GM19240 (cell line): ENCODE results near the gene TMEM192.
"Not testable (repeated sequence)": the region's sequence is repeated elsewhere in the genome, so short reads cannot be mapped to it uniquely, and the experiment has no call there.

Experiments used
- DNase-seq: peaks from one replicate; pipeline ENCODE4 v3.0.0; 2011; ENCODE audit warnings: low spot score; ENCODE audit not compliant: insufficient read length

Gene TMEM192

GRCh38 chr4:165112368-165113121 lies at the start of gene TMEM192:
TSS of gene TMEM192 (minus strand) at chr4:165112860. CDS start at chr4:165112773, 87 bp downstream.
- peak; percentile 70 for DNase-seq

GRCh38 chr4:165158762-165159161 lies 46.1 kb upstream of the TMEM192 start:
- DNase-seq, result no peak

GRCh38 chr4:165156906-165157305 lies 44.2 kb upstream of the TMEM192 start:
- no peak for DNase-seq

- DNase-seq, result no peak
Measured at GRCh38 chr4:165154482-165154881, 41.8 kb upstream of the TMEM192 start.

- DNase-seq, result no peak
Measured at GRCh38 chr4:165152527-165152926, 39.9 kb upstream of the TMEM192 start.

GRCh38 chr4:165151734-165152133 lies 39.1 kb upstream of the TMEM192 start:
- no peak for DNase-seq

- no peak for DNase-seq
Measured at GRCh38 chr4:165150545-165150944, 37.9 kb upstream of the TMEM192 start.

- DNase-seq, result no peak
Measured at GRCh38 chr4:165138843-165139242, 26.2 kb upstream of the TMEM192 start.

- no peak for DNase-seq
Measured at GRCh38 chr4:165137205-165137604, 24.5 kb upstream of the TMEM192 start.

GRCh38 chr4:165136529-165136928 lies 23.9 kb upstream of the TMEM192 start:
- DNase-seq, result no peak

GRCh38 chr4:165133150-165133549 lies 20.5 kb upstream of the TMEM192 start:
- DNase-seq, result no peak

GRCh38 chr4:165131247-165131832 lies 18.7 kb upstream of the TMEM192 start:
- DNase-seq, result peak; percentile 42

GRCh38 chr4:165129924-165130323 lies 17.3 kb upstream of the TMEM192 start:
- no peak for DNase-seq

- not testable (repeated sequence) for DNase-seq
Measured at GRCh38 chr4:165125869-165126499, 13.3 kb upstream of the TMEM192 start.

GRCh38 chr4:165124488-165124887 lies 11.8 kb upstream of the TMEM192 start:
- no peak for DNase-seq

- no peak for DNase-seq
Measured at GRCh38 chr4:165118256-165118909, 5.7 kb upstream of the TMEM192 start.

- no peak for DNase-seq
Measured at GRCh38 chr4:165115301-165115700, 2.6 kb upstream of the TMEM192 start.

- DNase-seq, result no peak
Measured at GRCh38 chr4:165111906-165112367, 723 bp downstream of the TMEM192 start.

- DNase-seq, result no peak
Measured at GRCh38 chr4:165106518-165106917, 6.1 kb downstream of the TMEM192 start.

- DNase-seq, result no peak
Measured at GRCh38 chr4:165101641-165102040, 11.0 kb downstream of the TMEM192 start.

- DNase-seq, result no peak
Measured at GRCh38 chr4:165096776-165097175, 15.9 kb downstream of the TMEM192 start.

GRCh38 chr4:165095291-165095690 lies 17.4 kb downstream of the TMEM192 start:
- DNase-seq, result no peak
